Trophoblast cell (in vitro differentiated cells and primary cell): ENCODE data around the gene DNM3.

ENCODE experiments used
- DNase-seq, 2 donors: peaks; one replicate each; pipeline ENCODE4 v3.0.0-alpha.2; 2016
- H2AFZ ChIP-seq: 2 replicates; pipeline ENCODE4 v1.6.1; 2013; ENCODE audit warnings: low read length, moderate library complexity, mild to moderate bottlenecking; ENCODE audit not compliant: insufficient read depth, poor library complexity
- H2AK5ac ChIP-seq: 2 replicates; pipeline ENCODE4 v1.6.1; 2013; ENCODE audit warnings: mild to moderate bottlenecking, low read length
- H2BK120ac ChIP-seq: 2 replicates; pipeline ENCODE4 v1.6.1; 2013; ENCODE audit warnings: low read length, mild to moderate bottlenecking, moderate library complexity; ENCODE audit not compliant: insufficient read depth, poor library complexity
- H2BK12ac ChIP-seq: 2 replicates; pipeline ENCODE4 v1.6.1; 2013; ENCODE audit warnings: mild to moderate bottlenecking, low read length, moderate library complexity
- H2BK5ac ChIP-seq: 2 replicates; pipeline ENCODE4 v1.6.1; 2013; ENCODE audit warnings: low read length, low read depth, moderate library complexity, mild to moderate bottlenecking; ENCODE audit not compliant: poor library complexity
- H3K14ac ChIP-seq: 2 replicates; pipeline ENCODE4 v1.6.1; 2013; ENCODE audit warnings: mild to moderate bottlenecking, low read length
- H3K18ac ChIP-seq: 2 replicates; pipeline ENCODE4 v1.6.1; 2013; ENCODE audit warnings: mild to moderate bottlenecking, low read length
- H3K23ac ChIP-seq: 2 replicates; pipeline ENCODE4 v1.6.1; 2013; ENCODE audit warnings: low read length
- H3K27ac ChIP-seq: 2 replicates; pipeline ENCODE4 v1.5.1; 2013; ENCODE audit warnings: low read depth, mild to moderate bottlenecking, inconsistent platforms, low read length, moderate library complexity
- H3K27me3 ChIP-seq: 2 replicates; pipeline ENCODE4 v1.6.1; 2013; ENCODE audit warnings: inconsistent platforms, mild to moderate bottlenecking, low read length, moderate library complexity; ENCODE audit not compliant: insufficient read depth
- H3K36me3 ChIP-seq, 2 experiments: 1 replicate in 1 of 2; 2 replicates in 1 of 2; pipeline ENCODE4 v1.6.1; 2013; ENCODE audit warnings: low read length in 2 of 2, mild to moderate bottlenecking in 2 of 2, moderate library complexity in 1 of 2; ENCODE audit not compliant: insufficient read depth in 2 of 2, control insufficient read depth in 1 of 2
- H3K4ac ChIP-seq: 2 replicates; pipeline ENCODE4 v1.6.1; 2013; ENCODE audit warnings: low read depth, mild to moderate bottlenecking, low read length, moderate library complexity
- H3K4me1 ChIP-seq, 2 experiments: 1 replicate in 1 of 2; 2 replicates in 1 of 2; pipeline ENCODE4 v1.6.1; 2013; ENCODE audit warnings: low read length in 2 of 2, mild to moderate bottlenecking in 2 of 2, moderate library complexity in 1 of 2; ENCODE audit not compliant: insufficient read depth in 2 of 2, control insufficient read depth in 1 of 2
- H3K4me2 ChIP-seq: 2 replicates; pipeline ENCODE4 v1.6.1; 2013; ENCODE audit warnings: inconsistent platforms, mild to moderate bottlenecking, low read length, moderate library complexity
- H3K4me3 ChIP-seq: 2 replicates; pipeline ENCODE4 v1.5.1; 2013; ENCODE audit warnings: mild to moderate bottlenecking, low read depth, low read length, inconsistent platforms
- H3K79me1 ChIP-seq: one replicate; pipeline ENCODE4 v1.6.1; 2013; ENCODE audit warnings: low read length
- H3K79me2 ChIP-seq: 2 replicates; pipeline ENCODE4 v1.6.1; 2013; ENCODE audit warnings: low read length, mild to moderate bottlenecking; ENCODE audit not compliant: control insufficient read depth, insufficient read depth, poor library complexity
- H3K9ac ChIP-seq: 2 replicates; pipeline ENCODE4 v1.6.1; 2013; ENCODE audit warnings: mild to moderate bottlenecking, low read length
- H3K9me3 ChIP-seq: 2 replicates; pipeline ENCODE4 v1.6.1; 2013; ENCODE audit warnings: low read depth, mild to moderate bottlenecking, control low read depth, inconsistent platforms, low read length; ENCODE audit not compliant: insufficient read depth
- H4K12ac ChIP-seq: 2 replicates; pipeline ENCODE4 v1.6.1; 2013; ENCODE audit warnings: low read depth, mild to moderate bottlenecking, low read length, moderate library complexity
- H4K8ac ChIP-seq: 2 replicates; pipeline ENCODE4 v1.6.1; 2013; ENCODE audit warnings: low read depth, mild to moderate bottlenecking, low read length, moderate library complexity
- H4K91ac ChIP-seq: one replicate; pipeline ENCODE4 v1.6.1; 2013; ENCODE audit warnings: low read depth, mild to moderate bottlenecking, low read length, moderate library complexity
- WGBS: extraction: QIAGEN DNeasy Blood & Tissue Kit; methylation state at CpG from one replicate; pipeline ENCODE4 v1.1.7; 2013; ENCODE audit warnings: missing lambda C conversion rate; ENCODE audit not compliant: insufficient read length, insufficient coverage; ENCODE audit errors: extremely low coverage; 5-methylcytosine and 5-hydroxymethylcytosine counted together

DNM3 gene

GRCh38 chr1:172135978-172136610 is 294.8 kb downstream of the DNM3 start:
- no peaks in the 10 kb centered on the region for H3K27me3 ChIP-seq
- no peak overlapping the region for H2AK5ac ChIP-seq
- no peak overlapping the region for H2AFZ ChIP-seq
- H3K27ac ChIP-seq: no peak overlapping the region
- H3K9ac ChIP-seq: no peak overlapping the region
- no peaks in the 10 kb centered on the region for H3K4me1 ChIP-seq
- no peak overlapping the region for H3K14ac ChIP-seq
- no peaks in the 10 kb centered on the region for H3K79me2 ChIP-seq
- H3K4ac ChIP-seq: no peak overlapping the region
- H3K4me2 ChIP-seq: no peak overlapping the region
- no peak overlapping the region for H2BK120ac ChIP-seq
- H4K8ac ChIP-seq: no peak overlapping the region
- peak in 1 of 2 donors; percentile 67 for DNase-seq
- H3K4me3 ChIP-seq: no peak overlapping the region
- H2BK12ac ChIP-seq: no peak overlapping the region
- H4K12ac ChIP-seq: no peak overlapping the region
- no peaks in the 10 kb centered on the region for H3K36me3 ChIP-seq
- no CpG with 5 or more reads among the region's 4 CpGs for WGBS
- no peak overlapping the region for H3K18ac ChIP-seq
- H3K9me3 ChIP-seq: no peaks in the 10 kb centered on the region
- no peak overlapping the region for H3K23ac ChIP-seq
- H2BK5ac ChIP-seq: no peak overlapping the region
- no peaks in the 10 kb centered on the region for H3K79me1 ChIP-seq
- no peak overlapping the region for H4K91ac ChIP-seq

GRCh38 chr1:172136925-172137324 is 295.6 kb downstream of the DNM3 start:
- Histone ChIP-seq H3K79me2 (no peaks in the 10 kb centered on the region), H2AFZ (no peak overlapping the region), H4K12ac (no peak overlapping the region), H2BK120ac (peak overlapping the region; percentile 76), H3K23ac (no peak overlapping the region), H3K4me1 (no peaks in the 10 kb centered on the region), H3K14ac (no peak overlapping the region), H2AK5ac (peak overlapping the region; percentile 89), H3K18ac (no peak overlapping the region), H2BK12ac (no peak overlapping the region), H3K27me3 (no peaks in the 10 kb centered on the region), H3K9ac (no peak overlapping the region), H3K36me3 (no peaks in the 10 kb centered on the region), H3K9me3 (no peaks in the 10 kb centered on the region), H3K4me2 (no peak overlapping the region), H3K79me1 (no peaks in the 10 kb centered on the region), H4K91ac (no peak overlapping the region), H2BK5ac (no peak overlapping the region), H4K8ac (no peak overlapping the region), H3K27ac (no peak overlapping the region), H3K4ac (no peak overlapping the region), H3K4me3 (no peak overlapping the region)
- DNase-seq: no peak
- no CpG with 5 or more reads among the region's 5 CpGs for WGBS

- Histone ChIP-seq H4K12ac (no peak overlapping the region), H3K27ac (no peak overlapping the region), H4K8ac (no peak overlapping the region), H3K79me2 (no peaks in the 10 kb centered on the region), H3K36me3 (no peaks in the 10 kb centered on the region), H4K91ac (no peak overlapping the region), H3K14ac (no peak overlapping the region), H2AK5ac (no peak overlapping the region), H2AFZ (no peak overlapping the region), H3K9me3 (no peaks in the 10 kb centered on the region), H3K4me3 (no peak overlapping the region), H3K18ac (no peak overlapping the region), H2BK120ac (no peak overlapping the region), H3K23ac (no peak overlapping the region), H2BK5ac (no peak overlapping the region), H3K4ac (no peak overlapping the region), H3K27me3 (no peaks in the 10 kb centered on the region), H3K79me1 (no peaks in the 10 kb centered on the region), H2BK12ac (no peak overlapping the region), H3K4me2 (no peak overlapping the region), H3K9ac (no peak overlapping the region), H3K4me1 (no peaks in the 10 kb centered on the region)
- DNase-seq: no peak
- WGBS: no CpG with 5 or more reads among the region's 3 CpGs
These were observed 296.6 kb downstream of the DNM3 start for GRCh38 chr1:172137703-172138454.

- H3K79me1 ChIP-seq: no peaks in the 10 kb centered on the region
These were observed 297.3 kb downstream of the DNM3 start for GRCh38 chr1:172138634-172139033.

More at GRCh38 chr1:172138634-172139033, 297.3 kb downstream of the DNM3 start:
- no peak for DNase-seq
- Histone ChIP-seq H3K27ac (no peak overlapping the region), H3K9ac (no peak overlapping the region), H3K36me3 (no peaks in the 10 kb centered on the region), H3K27me3 (no peaks in the 10 kb centered on the region), H2BK5ac (no peak overlapping the region), H3K9me3 (no peaks in the 10 kb centered on the region), H2AK5ac (no peak overlapping the region), H4K12ac (no peak overlapping the region), H3K23ac (no peak overlapping the region), H3K79me2 (no peaks in the 10 kb centered on the region), H4K8ac (no peak overlapping the region), H3K4me3 (no peak overlapping the region), H3K4me1 (no peaks in the 10 kb centered on the region), H4K91ac (no peak overlapping the region), H3K4me2 (no peak overlapping the region), H3K4ac (no peak overlapping the region), H3K18ac (no peak overlapping the region), H2AFZ (no peak overlapping the region), H3K14ac (no peak overlapping the region), H2BK12ac (no peak overlapping the region), H2BK120ac (no peak overlapping the region)
- WGBS: no CpG with 5 or more reads among the region's 2 CpGs
